ENCODE results near the gene DPEP1.

GRCh38 chr16:89605186-89605970 is 8.1 kb upstream of the DPEP1 start:
- TF ChIP-seq, protein P1, sequence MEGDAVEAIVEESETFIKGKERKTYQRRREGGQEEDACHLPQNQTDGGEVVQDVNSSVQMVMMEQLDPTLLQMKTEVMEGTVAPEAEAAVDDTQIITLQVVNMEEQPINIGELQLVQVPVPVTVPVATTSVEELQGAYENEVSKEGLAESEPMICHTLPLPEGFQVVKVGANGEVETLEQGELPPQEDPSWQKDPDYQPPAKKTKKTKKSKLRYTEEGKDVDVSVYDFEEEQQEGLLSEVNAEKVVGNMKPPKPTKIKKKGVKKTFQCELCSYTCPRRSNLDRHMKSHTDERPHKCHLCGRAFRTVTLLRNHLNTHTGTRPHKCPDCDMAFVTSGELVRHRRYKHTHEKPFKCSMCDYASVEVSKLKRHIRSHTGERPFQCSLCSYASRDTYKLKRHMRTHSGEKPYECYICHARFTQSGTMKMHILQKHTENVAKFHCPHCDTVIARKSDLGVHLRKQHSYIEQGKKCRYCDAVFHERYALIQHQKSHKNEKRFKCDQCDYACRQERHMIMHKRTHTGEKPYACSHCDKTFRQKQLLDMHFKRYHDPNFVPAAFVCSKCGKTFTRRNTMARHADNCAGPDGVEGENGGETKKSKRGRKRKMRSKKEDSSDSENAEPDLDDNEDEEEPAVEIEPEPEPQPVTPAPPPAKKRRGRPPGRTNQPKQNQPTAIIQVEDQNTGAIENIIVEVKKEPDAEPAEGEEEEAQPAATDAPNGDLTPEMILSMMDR (IDR thresholded peaks at IDR 0.05; ENCODE audit: low read depth, low read length, poor library complexity, severe bottlenecking): no peak
- no peak for TF ChIP-seq EZH2phosphoT487 (IDR thresholded peaks at IDR 0.05; ENCODE audit: borderline replicate concordance, low read length)

All from DOHH2 (cell line).